ENCODE results near the gene IL13.

Gene IL13

GRCh38 chr5:132658381-132659302, 669 bp downstream of the IL13 start:
- H3K4me2 ChIP-seq (ENCODE audit: low read length, poor library complexity, severe bottlenecking) = no peak overlapping the region
- no peak overlapping the region for H2AK5ac ChIP-seq (ENCODE audit: low read length, severe bottlenecking)
- no peak overlapping the region for H3K18ac ChIP-seq (ENCODE audit: low read depth in 1 of 2, low read length in 2 of 2)
- H3K4ac ChIP-seq (ENCODE audit: low read depth in 1 of 2, low read length in 2 of 2) = no peak overlapping the region
- H4K91ac ChIP-seq (ENCODE audit: low read length) = no peak overlapping the region
- peaks cover 23% of the 10 kb centered on the region for H3K4me1 ChIP-seq (ENCODE audit: control insufficient read depth, insufficient read depth, low read depth, low read length)
- no peak overlapping the region for H3K23ac ChIP-seq (ENCODE audit: low read length in 2 of 2)
- H3K9me3 ChIP-seq (ENCODE audit: control insufficient read depth, low read length) = no peaks in the 10 kb centered on the region
- peak overlapping the region in 1 of 2 experiments; percentile 82 for H3K14ac ChIP-seq (ENCODE audit: low read length in 2 of 2)
- H3K36me3 ChIP-seq (ENCODE audit: control insufficient read depth in 1 of 2, insufficient read depth in 2 of 2, low read depth in 1 of 2, low read length in 2 of 2) = peaks cover 0 to 2% of the 10 kb centered on the region in 2 experiments
- peaks cover 21 to 38% of the 10 kb centered on the region in 2 experiments for H3K27me3 ChIP-seq (ENCODE audit: control insufficient read depth in 1 of 2, insufficient read depth in 1 of 2, low read length in 2 of 2)
- no peak overlapping the region for H3K9ac ChIP-seq (ENCODE audit: low read length)
- H2BK120ac ChIP-seq (ENCODE audit: low read depth, low read length) = no peak overlapping the region
- H3K79me1 ChIP-seq (replicated peaks; ENCODE audit: low read length, poor library complexity, severe bottlenecking) = no peaks in the 10 kb centered on the region
- no peak overlapping the region for H3K27ac ChIP-seq (ENCODE audit: low read length, poor library complexity, severe bottlenecking)
- H2BK12ac ChIP-seq (ENCODE audit: low read length in 2 of 2) = no peak overlapping the region
- DNase-seq = no peak
- WGBS = 87% methylated on average over 9 of the region's 9 CpGs
- H3K4me3 ChIP-seq (ENCODE audit: insufficient read depth in 1 of 2, low read depth in 1 of 2, low read length in 2 of 2) = no peak overlapping the region
- no peak overlapping the region for H2BK5ac ChIP-seq (ENCODE audit: low read depth, low read length, poor library complexity, severe bottlenecking)
- no peak overlapping the region for H4K8ac ChIP-seq (ENCODE audit: low read length)
- H2BK15ac ChIP-seq (ENCODE audit: low read depth, poor library complexity, severe bottlenecking) = no peak overlapping the region
- no peak overlapping the region for H2AFZ ChIP-seq (ENCODE audit: low read depth, low read length)

GRCh38 chr5:132659598-132660493, 1.9 kb downstream of the IL13 start:
- Histone ChIP-seq H2BK12ac (ENCODE audit: low read length in 2 of 2) (no peak overlapping the region), H3K9ac (ENCODE audit: low read length) (no peak overlapping the region), H3K9me3 (ENCODE audit: control insufficient read depth, low read length) (no peaks in the 10 kb centered on the region), H3K4me1 (ENCODE audit: control insufficient read depth, insufficient read depth, low read depth, low read length) (peaks cover 23% of the 10 kb centered on the region), H3K4me2 (ENCODE audit: low read length, poor library complexity, severe bottlenecking) (no peak overlapping the region), H4K8ac (ENCODE audit: low read length) (no peak overlapping the region), H3K14ac (ENCODE audit: low read length in 2 of 2) (peak overlapping the region in 1 of 2 experiments; percentile 61), H3K36me3 (ENCODE audit: control insufficient read depth in 1 of 2, insufficient read depth in 2 of 2, low read depth in 1 of 2, low read length in 2 of 2) (peaks cover 0 to 2% of the 10 kb centered on the region in 2 experiments), H3K4me3 (ENCODE audit: insufficient read depth in 1 of 2, low read depth in 1 of 2, low read length in 2 of 2) (no peak overlapping the region), H3K23ac (ENCODE audit: low read length in 2 of 2) (no peak overlapping the region), H3K4ac (ENCODE audit: low read depth in 1 of 2, low read length in 2 of 2) (no peak overlapping the region), H2AK5ac (ENCODE audit: low read length, severe bottlenecking) (no peak overlapping the region), H3K27me3 (ENCODE audit: control insufficient read depth in 1 of 2, insufficient read depth in 1 of 2, low read length in 2 of 2) (peaks cover 15 to 30% of the 10 kb centered on the region in 2 experiments), H2BK5ac (ENCODE audit: low read depth, low read length, poor library complexity, severe bottlenecking) (no peak overlapping the region), H3K79me1 (replicated peaks; ENCODE audit: low read length, poor library complexity, severe bottlenecking) (no peaks in the 10 kb centered on the region), H3K27ac (ENCODE audit: low read length, poor library complexity, severe bottlenecking) (no peak overlapping the region), H3K18ac (ENCODE audit: low read depth in 1 of 2, low read length in 2 of 2) (no peak overlapping the region), H2BK15ac (ENCODE audit: low read depth, poor library complexity, severe bottlenecking) (no peak overlapping the region), H2AFZ (ENCODE audit: low read depth, low read length) (no peak overlapping the region), H4K91ac (ENCODE audit: low read length) (peak overlapping the region; percentile 6), H2BK120ac (ENCODE audit: low read depth, low read length) (no peak overlapping the region)
- DNase-seq = no peak
- WGBS = 91% methylated on average over 23 of the region's 23 CpGs

DNA sequence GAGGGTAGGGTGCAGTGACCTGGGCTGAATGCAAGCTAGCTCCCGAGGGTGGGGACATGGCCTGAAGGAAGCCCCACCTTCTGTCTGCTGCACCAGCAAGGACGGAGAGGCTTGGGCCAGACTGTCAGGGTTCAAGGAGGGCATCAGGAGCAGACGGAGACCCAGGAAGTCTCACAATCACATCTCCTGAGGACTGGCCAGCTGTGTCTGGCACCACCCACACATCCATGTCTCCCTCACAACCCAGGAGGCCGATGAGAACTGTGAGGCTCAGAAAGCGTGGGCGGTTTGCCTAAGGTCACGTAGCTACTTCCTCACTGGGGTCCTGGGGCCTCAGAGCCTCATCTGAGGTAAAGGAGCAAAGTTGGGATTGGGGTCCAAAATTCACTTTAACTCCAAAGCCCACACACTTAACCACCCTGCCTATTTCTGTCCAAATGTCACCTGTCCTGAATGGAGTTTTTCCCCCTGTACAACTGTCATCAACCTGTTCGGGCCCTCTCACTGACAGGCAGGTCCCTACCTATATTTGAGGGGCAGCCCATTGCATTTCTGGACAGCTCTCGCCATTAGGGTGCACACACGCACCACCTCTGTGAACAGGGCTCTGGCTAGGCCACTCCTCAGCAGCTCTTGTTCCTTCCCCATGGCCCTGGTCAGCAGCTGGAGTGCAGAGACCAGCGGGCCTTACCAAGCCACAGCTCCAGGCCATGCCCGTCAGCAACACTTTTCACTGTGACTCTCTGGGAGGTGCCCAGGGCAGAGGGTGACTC, 3.4 kb downstream of the IL13 start:
- no peak overlapping the region for H3K4me2 ChIP-seq (ENCODE audit: low read length, poor library complexity, severe bottlenecking)
- H3K36me3 ChIP-seq (ENCODE audit: control insufficient read depth in 1 of 2, insufficient read depth in 2 of 2, low read depth in 1 of 2, low read length in 2 of 2) = peaks cover 0 to 2% of the 10 kb centered on the region in 2 experiments
- H3K14ac ChIP-seq (ENCODE audit: low read length in 2 of 2) = no peak overlapping the region
- H4K91ac ChIP-seq (ENCODE audit: low read length) = no peak overlapping the region
- no peak overlapping the region for H2BK120ac ChIP-seq (ENCODE audit: low read depth, low read length)
- no peaks in the 10 kb centered on the region for H3K9me3 ChIP-seq (ENCODE audit: control insufficient read depth, low read length)
- no peak overlapping the region for H3K18ac ChIP-seq (ENCODE audit: low read depth in 1 of 2, low read length in 2 of 2)
- H3K27ac ChIP-seq (ENCODE audit: low read length, poor library complexity, severe bottlenecking) = no peak overlapping the region
- no peak for DNase-seq
- no peak overlapping the region for H3K4ac ChIP-seq (ENCODE audit: low read depth in 1 of 2, low read length in 2 of 2)
- H2BK15ac ChIP-seq (ENCODE audit: low read depth, poor library complexity, severe bottlenecking) = no peak overlapping the region
- no peak overlapping the region for H2AK5ac ChIP-seq (ENCODE audit: low read length, severe bottlenecking)
- H3K4me1 ChIP-seq (ENCODE audit: control insufficient read depth, insufficient read depth, low read depth, low read length) = peaks cover 15% of the 10 kb centered on the region
- no peak overlapping the region for H3K4me3 ChIP-seq (ENCODE audit: insufficient read depth in 1 of 2, low read depth in 1 of 2, low read length in 2 of 2)
- no peak overlapping the region for H4K8ac ChIP-seq (ENCODE audit: low read length)
- WGBS = 92% methylated on average over 11 of the region's 12 CpGs
- H3K79me1 ChIP-seq (replicated peaks; ENCODE audit: low read length, poor library complexity, severe bottlenecking) = no peaks in the 10 kb centered on the region
- no peak overlapping the region for H2AFZ ChIP-seq (ENCODE audit: low read depth, low read length)
- H3K9ac ChIP-seq (ENCODE audit: low read length) = no peak overlapping the region
- H3K23ac ChIP-seq (ENCODE audit: low read length in 2 of 2) = peak overlapping the region in 1 of 2 experiments; percentile 41
- no peak overlapping the region for H2BK5ac ChIP-seq (ENCODE audit: low read depth, low read length, poor library complexity, severe bottlenecking)
- H2BK12ac ChIP-seq (ENCODE audit: low read length in 2 of 2) = no peak overlapping the region
- peaks cover 9 to 22% of the 10 kb centered on the region in 2 experiments for H3K27me3 ChIP-seq (ENCODE audit: control insufficient read depth in 1 of 2, insufficient read depth in 1 of 2, low read length in 2 of 2)

Data from mesenchymal stem cell (in vitro differentiated cells and primary cell).